HG03432 (cell line): ENCODE measurements around the gene TBX6.
"Not testable (repeated sequence)": the region's sequence is repeated elsewhere in the genome, so short reads cannot be mapped to it uniquely, and the experiment has no call there.

Source experiments
- ATAC-seq: cut with Tn5 transposase; IDR thresholded peaks from one replicate; pipeline ENCODE4 v1.9.1; 2021; ENCODE audit warnings: mild to moderate bottlenecking, moderate library complexity; ENCODE audit not compliant: unreplicated experiment

Gene TBX6

GRCh38 chr16:30066761-30067583 lies 24.8 kb downstream of the TBX6 start:
- no peak for ATAC-seq

GRCh38 chr16:30065943-30066760 lies 25.6 kb downstream of the TBX6 start:
- ATAC-seq: peak; percentile 0

GRCh38 chr16:30065102-30065942 lies 26.4 kb downstream of the TBX6 start, which contains the start of gene ALDOA:
Gene ALDOA (plus strand): TSS chr16:30065760. CDS start chr16:30066898, 1,138 bp downstream.
- ATAC-seq: peak; percentile 78

GRCh38 chr16:30064729-30065101 lies 27.0 kb downstream of the TBX6 start:
- peak; percentile 0 for ATAC-seq

GRCh38 chr16:30063893-30064728 lies 27.6 kb downstream of the TBX6 start:
- peak; percentile 26 for ATAC-seq

GRCh38 chr16:30063278-30063892 lies 28.3 kb downstream of the TBX6 start:
- ATAC-seq: no peak

- no peak for ATAC-seq
Measured at GRCh38 chr16:30060836-30061554, 30.7 kb downstream of the TBX6 start.

- ATAC-seq: no peak
Measured at GRCh38 chr16:30060346-30060745, 31.4 kb downstream of the TBX6 start.

GRCh38 chr16:30054959-30055553 lies 36.7 kb downstream of the TBX6 start:
- no peak for ATAC-seq

GRCh38 chr16:30054451-30054850 lies 37.3 kb downstream of the TBX6 start:
- no peak for ATAC-seq

- ATAC-seq: peak; percentile 16
Measured at GRCh38 chr16:30053376-30054015, 38.2 kb downstream of the TBX6 start.

- ATAC-seq: peak; percentile 83
Measured at GRCh38 chr16:30052671-30053372, 38.9 kb downstream of the TBX6 start.

- ATAC-seq: no peak
Measured at GRCh38 chr16:30051518-30051917, 40.2 kb downstream of the TBX6 start.

- ATAC-seq: no peak
Measured at GRCh38 chr16:30049871-30050270, 41.9 kb downstream of the TBX6 start.

GRCh38 chr16:30046588-30046987 lies 45.1 kb downstream of the TBX6 start:
- no peak for ATAC-seq

- no peak for ATAC-seq
Measured at GRCh38 chr16:30046178-30046577, 45.5 kb downstream of the TBX6 start.

- no peak for ATAC-seq
Measured at GRCh38 chr16:30041841-30042240, 49.9 kb downstream of the TBX6 start.

- ATAC-seq: not testable (repeated sequence)
Measured at GRCh38 chr16:30040690-30041089, 51.0 kb downstream of the TBX6 start.
